Measurements from ENCODE around the gene CREB3L2.

The CREB3L2 gene

GRCh38 chr7:137870684-137871083, 131.2 kb downstream of the CREB3L2 start:
- no peak for DNase-seq (ENCODE audit: low spot score)

GRCh38 chr7:137870078-137870477, 131.8 kb downstream of the CREB3L2 start:
- DNase-seq (ENCODE audit: low spot score) = no peak

- DNase-seq (ENCODE audit: low spot score) = no peak
These were observed 132.6 kb downstream of the CREB3L2 start for GRCh38 chr7:137869260-137869659.

- no peak for DNase-seq (ENCODE audit: low spot score)
These were observed 134.6 kb downstream of the CREB3L2 start for GRCh38 chr7:137867289-137867688.

- no peak for DNase-seq (ENCODE audit: low spot score)
These were observed 136.1 kb downstream of the CREB3L2 start for GRCh38 chr7:137865764-137866163.

- no peak for DNase-seq (ENCODE audit: low spot score)
These were observed 138.9 kb downstream of the CREB3L2 start for GRCh38 chr7:137862964-137863363.

- no peak for DNase-seq (ENCODE audit: low spot score)
These were observed 139.5 kb downstream of the CREB3L2 start for GRCh38 chr7:137862358-137862757.

GRCh38 chr7:137860542-137860941, 141.3 kb downstream of the CREB3L2 start:
- DNase-seq (ENCODE audit: low spot score) = no peak

GRCh38 chr7:137853053-137853452, 148.8 kb downstream of the CREB3L2 start:
- no peak for DNase-seq (ENCODE audit: low spot score)

- DNase-seq (ENCODE audit: low spot score) = no peak
These were observed 149.8 kb downstream of the CREB3L2 start for GRCh38 chr7:137852108-137852507.

- no peak for DNase-seq (ENCODE audit: low spot score)
These were observed 150.6 kb downstream of the CREB3L2 start for GRCh38 chr7:137850972-137851945.

- DNase-seq (ENCODE audit: low spot score) = no peak
These were observed 151.3 kb downstream of the CREB3L2 start for GRCh38 chr7:137850571-137850970.

GRCh38 chr7:137848095-137848494, 153.8 kb downstream of the CREB3L2 start:
- DNase-seq (ENCODE audit: low spot score) = no peak

- DNase-seq (ENCODE audit: low spot score) = no peak
These were observed 154.3 kb downstream of the CREB3L2 start for GRCh38 chr7:137847568-137848050.

GRCh38 chr7:137846827-137847567, 154.9 kb downstream of the CREB3L2 start, which contains the start of gene DGKI:
TSS of gene DGKI (minus strand) at chr7:137846974.
- DNase-seq (ENCODE audit: low spot score) = no peak

- no peak for DNase-seq (ENCODE audit: low spot score)
These were observed 155.4 kb downstream of the CREB3L2 start for GRCh38 chr7:137846549-137846826.

GRCh38 chr7:137844677-137845425, 157.0 kb downstream of the CREB3L2 start:
- DNase-seq (ENCODE audit: low spot score) = no peak

- DNase-seq (ENCODE audit: low spot score) = no peak
These were observed 161.7 kb downstream of the CREB3L2 start for GRCh38 chr7:137839903-137840779.

GRCh38 chr7:137838706-137839315, 163.1 kb downstream of the CREB3L2 start:
- no peak for DNase-seq (ENCODE audit: low spot score)

GRCh38 chr7:137836541-137836940, 165.3 kb downstream of the CREB3L2 start:
- DNase-seq (ENCODE audit: low spot score) = no peak

GRCh38 chr7:137836113-137836509, 165.8 kb downstream of the CREB3L2 start:
- no peak for DNase-seq (ENCODE audit: low spot score)
